ENCODE results near the gene OR10A7.

Gene OR10A7

DNA sequence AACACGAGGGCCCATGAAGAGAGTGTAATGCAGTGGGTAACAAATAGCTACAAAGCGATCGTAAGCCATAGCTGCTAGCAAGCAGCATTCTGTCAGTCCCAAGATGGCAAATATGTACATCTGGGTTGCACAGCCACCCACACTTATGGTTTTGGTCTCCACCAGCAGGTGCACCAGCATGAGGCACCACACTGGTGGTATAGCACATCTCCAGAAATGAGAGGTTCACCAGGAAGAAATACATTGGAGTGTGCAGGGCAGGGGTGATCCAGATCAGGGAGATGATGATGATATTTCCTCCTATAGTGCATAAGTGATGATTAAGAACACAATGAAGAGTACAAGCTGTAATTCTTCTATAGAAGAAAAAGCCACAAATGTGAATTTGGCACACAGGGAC lies 26.4 kb upstream of the OR10A7 start:
- CTCF ChIA-PET = no interaction called here
- DNase-seq (ENCODE audit: extremely low spot score) = no peak
- no peak for TF ChIP-seq FOXA1 (IDR thresholded peaks at IDR 0.05)
- TF ChIP-seq NFRKB (IDR thresholded peaks at IDR 0.05) = no peak

GRCh38 chr12:55226523-55226922 lies 5.7 kb downstream of the OR10A7 start:
- CTCF ChIA-PET = no interaction called here
- POLR2A ChIA-PET = no interaction called here
- TF ChIP-seq HDGF (IDR thresholded peaks at IDR 0.05; ENCODE audit: borderline replicate concordance) = no peak
- no peak for TF ChIP-seq SUZ12 (IDR thresholded peaks at IDR 0.05)
- no peak for TF ChIP-seq ELF4 (IDR thresholded peaks at IDR 0.05)
- no peak for TF ChIP-seq FOXK2 (IDR thresholded peaks at IDR 0.05)
- TF ChIP-seq LEF1 (IDR thresholded peaks at IDR 0.05; ENCODE audit: borderline replicate concordance) = no peak
- TF ChIP-seq L3MBTL2 (conservative IDR thresholded peaks at IDR 0.05) = no peak
- TF ChIP-seq SP1 (IDR thresholded peaks at IDR 0.05) = no peak
- TF ChIP-seq ARNT (IDR thresholded peaks at IDR 0.05) = no peak
- TF ChIP-seq, protein P1, sequence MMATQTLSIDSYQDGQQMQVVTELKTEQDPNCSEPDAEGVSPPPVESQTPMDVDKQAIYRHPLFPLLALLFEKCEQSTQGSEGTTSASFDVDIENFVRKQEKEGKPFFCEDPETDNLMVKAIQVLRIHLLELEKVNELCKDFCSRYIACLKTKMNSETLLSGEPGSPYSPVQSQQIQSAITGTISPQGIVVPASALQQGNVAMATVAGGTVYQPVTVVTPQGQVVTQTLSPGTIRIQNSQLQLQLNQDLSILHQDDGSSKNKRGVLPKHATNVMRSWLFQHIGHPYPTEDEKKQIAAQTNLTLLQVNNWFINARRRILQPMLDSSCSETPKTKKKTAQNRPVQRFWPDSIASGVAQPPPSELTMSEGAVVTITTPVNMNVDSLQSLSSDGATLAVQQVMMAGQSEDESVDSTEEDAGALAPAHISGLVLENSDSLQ (IDR thresholded peaks at IDR 0.05) = no peak
- no peak for TF ChIP-seq ZNF384 (IDR thresholded peaks at IDR 0.05)
- TF ChIP-seq TARDBP (IDR thresholded peaks at IDR 0.05) = no peak
- TF ChIP-seq FOXM1 (IDR thresholded peaks at IDR 0.05; ENCODE audit: borderline replicate concordance) = no peak
- TF ChIP-seq CTBP1 (IDR thresholded peaks at IDR 0.05; ENCODE audit: borderline replicate concordance) = no peak
- no peak for TF ChIP-seq BHLHE40 (IDR thresholded peaks at IDR 0.05; ENCODE audit: borderline replicate concordance)
- TF ChIP-seq FOXA1 (IDR thresholded peaks at IDR 0.05) = no peak
- TF ChIP-seq NFRKB (IDR thresholded peaks at IDR 0.05) = no peak
- DNase-seq (ENCODE audit: extremely low spot score) = no peak

More for the DNA sequence above, 26.4 kb upstream of the OR10A7 start:
- POLR2A ChIA-PET = no interaction called here

DNA sequence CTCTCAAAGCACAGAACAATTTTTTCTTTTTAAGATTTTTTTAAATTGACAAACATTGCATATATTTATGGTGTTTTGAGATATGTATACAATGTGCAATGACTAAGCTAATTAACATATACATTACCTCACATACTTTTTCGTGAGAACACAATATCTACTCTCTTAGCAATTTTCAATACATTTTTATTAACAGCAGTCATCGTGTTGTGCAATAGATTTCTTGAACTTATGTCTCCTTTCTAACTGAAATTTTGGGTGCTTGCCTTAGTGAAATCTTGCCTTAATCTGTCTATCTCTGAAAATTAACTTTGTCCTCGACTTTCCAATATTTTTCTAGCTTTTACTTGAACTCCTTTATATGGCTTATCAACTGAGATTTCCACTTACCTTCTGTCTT lies 6.8 kb downstream of the OR10A7 start:
- CTCF ChIA-PET = no interaction called here
- TF ChIP-seq FOXM1 (IDR thresholded peaks at IDR 0.05; ENCODE audit: borderline replicate concordance) (no peak), FOXA1 (IDR thresholded peaks at IDR 0.05) (no peak), TARDBP (IDR thresholded peaks at IDR 0.05) (no peak), HDGF (IDR thresholded peaks at IDR 0.05; ENCODE audit: borderline replicate concordance) (no peak), BHLHE40 (IDR thresholded peaks at IDR 0.05; ENCODE audit: borderline replicate concordance) (no peak), LEF1 (IDR thresholded peaks at IDR 0.05; ENCODE audit: borderline replicate concordance) (no peak), SP1 (IDR thresholded peaks at IDR 0.05) (no peak), ELF4 (IDR thresholded peaks at IDR 0.05) (no peak), FOXK2 (IDR thresholded peaks at IDR 0.05) (no peak), ARNT (IDR thresholded peaks at IDR 0.05) (no peak)
- TF ChIP-seq, protein P1 (IDR thresholded peaks at IDR 0.05) = no peak
- POLR2A ChIA-PET = no interaction called here
- DNase-seq (ENCODE audit: extremely low spot score) = no peak

DNA sequence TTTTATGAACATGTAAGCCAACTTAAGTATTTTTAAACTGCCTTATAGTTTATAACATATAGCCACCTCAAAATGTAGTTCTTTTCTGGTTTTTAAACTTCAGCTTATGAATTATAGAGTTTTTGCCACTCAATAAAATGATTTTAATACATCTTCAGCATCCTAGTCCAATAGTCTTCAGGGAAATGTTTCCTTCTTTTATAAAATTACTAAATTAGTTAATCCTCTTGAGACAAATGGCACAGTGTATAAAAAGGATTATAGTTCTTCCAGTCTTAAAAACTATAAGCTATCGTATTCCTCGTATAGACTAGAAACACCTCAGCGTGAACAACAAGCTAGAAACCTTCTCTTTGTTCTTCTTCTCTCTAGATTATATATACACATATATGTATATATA lies 23.5 kb downstream of the OR10A7 start, which contains the start of gene OR6C74:
TSS of gene OR6C74 (plus strand) at position 301 of the 400 bp plus-strand sequence. CDS start 2,679 bp downstream, outside the sequence.
- POLR2A ChIA-PET = no interaction called here
- no peak for DNase-seq (ENCODE audit: extremely low spot score)
- TF ChIP-seq FOXA1 (IDR thresholded peaks at IDR 0.05) (no peak), SP1 (IDR thresholded peaks at IDR 0.05) (no peak), NFRKB (IDR thresholded peaks at IDR 0.05) (no peak)
- CTCF ChIA-PET = interaction anchor here (1.0 kb wide), 1 partner anchor 375 kb away, joined by 3 read pairs; no protein-coding TSS in a partner anchor

DNA sequence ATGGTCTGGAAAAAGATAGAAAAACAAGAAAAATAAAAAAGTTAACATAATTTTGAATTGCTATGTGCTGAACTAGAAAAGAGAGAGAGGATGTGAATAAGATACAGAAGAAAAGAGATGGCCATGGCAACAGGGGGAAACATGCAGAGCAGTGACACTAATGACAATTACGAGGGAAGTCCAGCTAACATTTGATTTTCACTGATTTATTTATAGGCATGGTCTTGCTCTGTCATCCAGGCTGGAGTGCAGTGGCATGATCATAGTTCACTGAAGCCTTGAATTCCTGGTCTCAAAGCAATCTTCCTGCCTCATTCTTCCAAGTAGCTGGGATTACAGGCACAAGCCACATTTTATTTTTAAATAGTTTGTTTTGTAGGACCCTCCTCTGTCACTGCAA lies 25.3 kb downstream of the OR10A7 start:
- POLR2A ChIA-PET = no interaction called here
- CTCF ChIA-PET = no interaction called here
- TF ChIP-seq, protein P1 (IDR thresholded peaks at IDR 0.05) = no peak
- TF ChIP-seq FOXK2 (IDR thresholded peaks at IDR 0.05) = no peak
- TF ChIP-seq NFRKB (IDR thresholded peaks at IDR 0.05) = no peak
- no peak for TF ChIP-seq ZNF384 (IDR thresholded peaks at IDR 0.05)
- TF ChIP-seq SUZ12 (IDR thresholded peaks at IDR 0.05) = no peak
- TF ChIP-seq CTBP1 (IDR thresholded peaks at IDR 0.05; ENCODE audit: borderline replicate concordance) = no peak
- TF ChIP-seq TARDBP (IDR thresholded peaks at IDR 0.05) = no peak
- no peak for TF ChIP-seq LEF1 (IDR thresholded peaks at IDR 0.05; ENCODE audit: borderline replicate concordance)
- no peak for TF ChIP-seq FOXM1 (IDR thresholded peaks at IDR 0.05; ENCODE audit: borderline replicate concordance)
- TF ChIP-seq ELF4 (IDR thresholded peaks at IDR 0.05) = no peak
- no peak for TF ChIP-seq HDGF (IDR thresholded peaks at IDR 0.05; ENCODE audit: borderline replicate concordance)
- no peak for TF ChIP-seq L3MBTL2 (conservative IDR thresholded peaks at IDR 0.05)
- no peak for TF ChIP-seq BHLHE40 (IDR thresholded peaks at IDR 0.05; ENCODE audit: borderline replicate concordance)
- no peak for TF ChIP-seq SP1 (IDR thresholded peaks at IDR 0.05)
- TF ChIP-seq FOXA1 (IDR thresholded peaks at IDR 0.05) = no peak
- no peak for DNase-seq (ENCODE audit: extremely low spot score)

GRCh38 chr12:55250944-55251343 lies 30.1 kb downstream of the OR10A7 start:
- POLR2A ChIA-PET = no interaction called here
- DNase-seq (ENCODE audit: extremely low spot score) = no peak
- TF ChIP-seq HDGF (IDR thresholded peaks at IDR 0.05; ENCODE audit: borderline replicate concordance) = no peak
- no peak for TF ChIP-seq LEF1 (IDR thresholded peaks at IDR 0.05; ENCODE audit: borderline replicate concordance)
- TF ChIP-seq, protein P1 (IDR thresholded peaks at IDR 0.05) = no peak
- TF ChIP-seq SP1 (IDR thresholded peaks at IDR 0.05) = no peak
- no peak for TF ChIP-seq FOXK2 (IDR thresholded peaks at IDR 0.05)
- TF ChIP-seq ZNF384 (IDR thresholded peaks at IDR 0.05) = no peak
- TF ChIP-seq ELF4 (IDR thresholded peaks at IDR 0.05) = no peak
- no peak for TF ChIP-seq TARDBP (IDR thresholded peaks at IDR 0.05)
- TF ChIP-seq BHLHE40 (IDR thresholded peaks at IDR 0.05; ENCODE audit: borderline replicate concordance) = no peak
- no peak for TF ChIP-seq SUZ12 (IDR thresholded peaks at IDR 0.05)
- TF ChIP-seq NFRKB (IDR thresholded peaks at IDR 0.05) = no peak
- TF ChIP-seq FOXA1 (IDR thresholded peaks at IDR 0.05) = no peak
- TF ChIP-seq CTBP1 (IDR thresholded peaks at IDR 0.05; ENCODE audit: borderline replicate concordance) = no peak
- no peak for TF ChIP-seq ARNT (IDR thresholded peaks at IDR 0.05)
- no peak for TF ChIP-seq FOXM1 (IDR thresholded peaks at IDR 0.05; ENCODE audit: borderline replicate concordance)
- CTCF ChIA-PET = no interaction called here

Data from HEK293T (cell line).